ENCODE results near the gene AK2.
"Not testable (repeated sequence)": the region's sequence is repeated elsewhere in the genome, so short reads cannot be mapped to it uniquely, and the experiment has no call there.

The AK2 gene

DNA sequence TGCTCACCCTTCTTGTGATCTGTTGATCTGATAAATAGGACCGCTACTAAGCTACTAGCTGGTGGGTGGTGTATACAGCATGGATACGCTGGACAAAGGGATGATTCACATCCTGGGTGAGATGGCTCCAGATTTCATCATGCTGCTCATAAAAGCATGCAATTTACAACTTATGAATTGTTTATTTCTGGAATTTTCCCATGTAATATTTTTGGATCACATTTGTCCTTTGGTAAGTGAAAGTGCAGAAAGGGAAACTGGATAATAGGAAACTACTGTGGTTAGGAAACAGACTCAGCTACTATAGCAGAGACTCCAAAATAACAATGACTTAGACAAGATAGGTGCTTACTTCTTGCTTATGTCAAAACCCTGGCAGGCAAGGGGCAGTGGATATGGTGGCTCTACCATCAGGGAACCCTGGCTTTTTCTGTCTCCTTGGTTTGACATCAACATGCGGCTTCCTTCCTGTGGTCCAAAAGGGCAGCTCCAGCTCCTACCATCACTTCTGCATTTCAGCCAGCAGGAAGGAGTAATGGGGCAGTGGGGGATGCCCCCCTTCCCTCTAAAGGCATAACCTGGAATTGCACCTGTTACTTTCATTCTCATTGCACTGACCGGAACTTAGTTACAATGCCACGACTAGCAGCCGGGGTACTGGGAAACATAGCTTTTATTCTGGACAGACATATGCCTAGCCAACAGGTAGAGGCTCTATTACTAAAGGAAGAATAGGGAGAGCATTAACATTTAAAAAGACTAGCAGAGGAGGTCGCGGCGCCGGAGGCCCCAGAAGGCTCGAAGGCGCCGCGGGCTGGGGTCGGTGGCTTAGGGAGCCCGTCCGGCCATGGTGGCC is 13.8 kb upstream of the AK2 start:
- DNase-seq (ENCODE audit: low read depth) = peak; percentile 96

GRCh38 chr1:33049371-33049770 is 12.7 kb upstream of the AK2 start:
- no peak for DNase-seq (ENCODE audit: low read depth)

GRCh38 chr1:33048426-33048825 is 11.7 kb upstream of the AK2 start:
- no peak for DNase-seq (ENCODE audit: low read depth)

DNA sequence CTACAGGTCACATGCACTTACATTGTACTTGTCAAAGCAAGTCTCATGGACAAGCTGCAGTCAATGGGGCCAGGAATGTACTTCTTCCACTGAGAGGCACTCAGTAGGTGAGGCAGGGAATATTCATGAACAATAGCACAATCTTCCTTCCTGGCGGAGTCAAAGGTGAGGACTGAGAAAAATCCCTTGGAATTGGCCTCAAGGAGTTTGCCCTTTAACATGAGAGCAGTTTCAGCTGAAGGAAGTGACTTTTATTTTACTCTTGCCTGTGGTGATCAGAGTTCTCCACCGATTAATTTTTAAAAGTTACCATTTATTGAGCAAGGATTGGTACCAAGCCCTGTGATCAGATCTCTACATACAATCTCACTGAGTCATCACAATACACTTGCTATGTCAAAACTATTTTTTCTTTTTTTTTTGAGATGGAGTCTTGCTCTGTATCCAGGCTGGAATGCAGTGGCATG is 11.2 kb upstream of the AK2 start:
- DNase-seq (ENCODE audit: low read depth) = no peak

DNA sequence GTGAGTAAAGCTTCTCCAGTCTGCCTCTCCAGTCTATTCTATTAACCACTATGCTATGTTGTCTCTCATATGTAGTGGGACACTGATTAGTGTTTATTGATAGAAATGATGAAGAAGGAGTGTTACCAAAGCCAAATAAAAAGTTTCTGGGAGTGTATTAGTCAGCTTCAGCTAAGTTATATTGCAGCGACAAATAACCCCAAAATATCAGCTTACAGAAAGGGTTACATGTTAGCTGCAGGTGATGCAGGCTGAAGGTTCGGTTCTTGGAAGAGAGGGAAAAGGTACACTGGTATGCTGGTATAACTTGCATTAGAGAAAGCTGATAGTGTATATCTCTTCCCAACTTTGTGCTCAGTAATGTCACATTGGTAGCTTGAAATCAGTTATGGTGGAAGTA is 10.6 kb upstream of the AK2 start:
- DNase-seq (ENCODE audit: low read depth) = no peak

GRCh38 chr1:33046234-33046633 is 9.6 kb upstream of the AK2 start:
- not testable (repeated sequence) for DNase-seq (ENCODE audit: low read depth)

DNA sequence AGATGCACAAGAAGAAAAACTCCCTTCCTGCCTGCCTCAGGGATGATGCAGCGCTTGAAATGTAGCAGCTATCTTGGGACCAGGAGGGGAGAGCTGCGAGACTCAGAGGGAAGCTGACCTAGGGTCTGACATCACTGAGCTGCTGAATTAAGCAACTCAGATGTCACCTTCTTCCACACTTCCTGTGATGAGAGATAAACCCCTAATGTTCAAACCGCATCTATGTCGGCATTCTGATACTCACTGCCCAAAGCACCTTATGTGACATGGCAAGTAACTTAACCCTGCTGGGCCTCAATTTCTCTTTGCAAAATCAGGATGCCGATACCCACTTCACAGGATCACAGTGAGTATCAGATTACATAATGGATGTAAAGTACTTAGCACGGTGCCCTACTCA is 9.1 kb upstream of the AK2 start:
- no peak for DNase-seq (ENCODE audit: low read depth)

DNA sequence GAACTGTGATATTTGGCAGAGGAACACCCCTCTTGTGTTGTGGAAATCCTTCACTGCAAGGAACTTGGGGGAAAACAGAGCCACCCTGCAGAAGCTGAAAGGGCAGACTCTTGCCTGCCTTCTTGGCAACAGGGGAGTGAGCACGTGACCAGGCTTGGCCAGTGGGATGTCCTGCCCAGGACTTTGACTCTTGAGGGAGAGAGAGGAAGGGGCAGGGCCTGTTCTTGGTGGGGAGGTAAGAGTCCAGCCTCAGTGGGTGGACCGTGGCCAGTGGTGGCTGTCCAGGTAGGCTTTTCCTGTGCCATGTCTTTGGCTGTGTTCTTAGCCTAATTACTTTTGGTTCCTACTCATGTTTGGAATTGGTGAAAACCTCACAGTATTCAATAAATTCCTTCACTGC is 8.6 kb upstream of the AK2 start:
- no peak for DNase-seq (ENCODE audit: low read depth)

GRCh38 chr1:33043267-33044092 is 6.8 kb upstream of the AK2 start:
- no peak for DNase-seq (ENCODE audit: low read depth)

DNA sequence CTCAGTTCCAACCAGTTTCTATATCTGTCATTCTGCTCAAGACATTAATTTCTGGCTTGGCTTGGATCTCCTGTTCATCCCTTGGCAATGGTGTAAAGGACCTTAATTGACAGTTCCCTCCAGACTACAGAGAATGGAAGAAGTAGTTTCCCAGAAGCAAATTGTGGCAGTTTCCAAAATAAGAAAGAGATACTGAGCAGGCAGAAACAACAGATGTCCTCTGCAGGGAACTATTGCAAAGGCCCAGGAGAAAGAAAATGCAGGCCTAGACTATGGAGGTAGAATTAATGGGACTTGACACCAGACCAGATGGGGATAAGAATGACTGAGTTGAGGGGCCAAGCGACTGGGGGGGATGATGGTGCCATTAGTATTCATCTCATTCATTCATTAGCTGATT is 6.1 kb upstream of the AK2 start:
- DNase-seq (ENCODE audit: low read depth) = no peak

- no peak for DNase-seq (ENCODE audit: low read depth)
Observed at GRCh38 chr1:33041026-33041425, 4.3 kb upstream of the AK2 start.

- no peak for DNase-seq (ENCODE audit: low read depth)
Observed at GRCh38 chr1:33039840-33040239, 3.2 kb upstream of the AK2 start.

DNA sequence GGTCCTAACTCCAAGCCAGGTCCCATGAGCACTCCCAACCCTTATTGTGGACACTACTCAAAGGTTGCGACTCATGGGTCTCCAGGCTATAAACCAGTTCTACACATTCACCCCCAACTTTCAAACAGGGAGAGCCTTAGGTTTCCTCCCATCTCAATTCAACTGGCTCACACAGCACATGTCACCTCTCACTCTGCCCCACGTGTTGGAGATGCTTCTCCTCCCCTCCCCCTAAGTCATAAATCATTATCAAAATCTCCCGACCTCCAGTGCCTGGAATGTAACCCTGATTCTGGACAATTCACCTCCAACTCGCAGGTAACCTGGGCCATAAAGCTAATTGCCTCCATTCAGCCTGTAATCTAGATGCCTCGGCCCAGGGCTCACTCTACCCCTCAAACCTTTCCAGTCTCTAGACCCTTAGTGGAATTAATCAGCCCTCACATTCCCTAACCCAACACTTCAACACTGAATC is 595 bp downstream of the AK2 start:
- DNase-seq (ENCODE audit: low read depth) = no peak

DNA sequence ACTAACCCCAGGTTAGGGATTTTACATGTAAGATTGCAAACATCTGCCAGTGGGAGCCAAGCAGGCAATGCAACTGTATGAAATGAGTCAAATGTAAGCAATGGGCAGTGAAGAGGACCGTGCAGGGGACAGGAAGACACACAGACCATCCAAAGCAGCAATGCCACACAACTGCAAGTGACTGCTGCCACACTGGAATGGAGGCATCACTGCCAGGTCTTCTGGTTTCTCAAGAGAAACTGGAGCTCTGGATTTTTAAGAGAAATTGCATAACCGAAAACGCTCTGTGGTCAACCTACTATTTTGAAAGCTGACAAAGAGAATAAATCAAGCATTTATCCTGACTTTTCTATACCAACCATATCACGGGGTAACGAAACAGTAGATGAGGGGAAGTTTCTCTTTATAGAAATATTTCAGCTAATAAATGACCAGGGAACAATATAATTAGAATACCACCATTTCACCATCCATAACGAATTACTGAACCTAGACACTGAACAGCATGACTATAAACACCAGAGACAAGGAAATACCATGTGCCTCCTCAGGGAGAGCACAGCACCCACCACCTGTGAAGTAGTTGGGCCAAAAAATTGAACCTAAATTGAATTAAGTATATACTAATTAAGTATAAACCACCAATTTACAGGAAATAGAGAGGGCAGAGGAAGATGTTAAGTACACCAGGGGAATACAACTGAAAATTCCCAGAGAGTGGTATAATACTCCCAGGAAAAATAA is 4.4 kb downstream of the AK2 start:
- DNase-seq (ENCODE audit: low read depth) = no peak

DNA sequence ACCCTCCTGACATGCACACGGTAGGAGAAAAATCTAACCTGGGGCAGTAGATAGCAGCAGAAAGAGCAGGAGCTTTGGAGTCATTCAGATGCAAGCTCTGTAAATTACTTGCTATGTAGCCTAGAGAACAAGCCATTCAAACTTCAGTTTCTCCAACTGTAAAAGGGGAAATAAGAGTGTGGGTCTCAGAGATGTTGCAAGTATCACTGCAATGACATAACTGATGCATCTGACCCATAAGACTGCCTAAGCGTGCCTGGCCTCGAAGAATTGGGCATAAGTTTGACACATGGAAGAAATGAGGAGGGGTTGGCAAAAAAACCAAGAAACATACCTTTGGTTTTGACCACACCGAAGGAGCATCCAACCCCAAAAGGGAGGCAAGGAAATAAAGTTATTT is 5.2 kb downstream of the AK2 start:
- DNase-seq (ENCODE audit: low read depth) = no peak

- DNase-seq (ENCODE audit: low read depth) = peak; percentile 56
Observed at GRCh38 chr1:33030575-33030974, 6.1 kb downstream of the AK2 start.

DNA sequence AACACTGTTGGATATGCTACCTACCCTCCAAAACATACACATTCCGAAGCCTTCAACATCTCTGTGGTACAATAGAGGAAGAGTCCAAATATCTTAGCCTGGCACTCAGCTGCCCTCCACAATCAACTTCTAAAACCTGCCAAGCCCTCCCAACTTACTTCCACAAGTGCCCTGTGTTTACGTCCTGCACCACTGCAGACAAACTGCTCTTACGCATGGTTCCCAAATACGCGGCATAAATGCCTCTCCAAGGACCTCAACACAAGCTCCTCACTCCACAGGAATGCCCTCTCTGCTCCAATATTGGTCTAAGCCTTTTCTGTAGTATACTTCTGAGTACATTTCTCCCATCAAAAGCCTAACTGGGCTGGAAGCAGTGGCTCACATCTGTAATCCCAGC is 6.8 kb downstream of the AK2 start:
- no peak for DNase-seq (ENCODE audit: low read depth)

- no peak for DNase-seq (ENCODE audit: low read depth)
Observed at GRCh38 chr1:33029209-33029608, 7.5 kb downstream of the AK2 start.

- DNase-seq (ENCODE audit: low read depth) = no peak
Observed at GRCh38 chr1:33025761-33026160, 10.9 kb downstream of the AK2 start.

- DNase-seq (ENCODE audit: low read depth) = no peak
Observed at GRCh38 chr1:33025180-33025569, 11.5 kb downstream of the AK2 start.

DNA sequence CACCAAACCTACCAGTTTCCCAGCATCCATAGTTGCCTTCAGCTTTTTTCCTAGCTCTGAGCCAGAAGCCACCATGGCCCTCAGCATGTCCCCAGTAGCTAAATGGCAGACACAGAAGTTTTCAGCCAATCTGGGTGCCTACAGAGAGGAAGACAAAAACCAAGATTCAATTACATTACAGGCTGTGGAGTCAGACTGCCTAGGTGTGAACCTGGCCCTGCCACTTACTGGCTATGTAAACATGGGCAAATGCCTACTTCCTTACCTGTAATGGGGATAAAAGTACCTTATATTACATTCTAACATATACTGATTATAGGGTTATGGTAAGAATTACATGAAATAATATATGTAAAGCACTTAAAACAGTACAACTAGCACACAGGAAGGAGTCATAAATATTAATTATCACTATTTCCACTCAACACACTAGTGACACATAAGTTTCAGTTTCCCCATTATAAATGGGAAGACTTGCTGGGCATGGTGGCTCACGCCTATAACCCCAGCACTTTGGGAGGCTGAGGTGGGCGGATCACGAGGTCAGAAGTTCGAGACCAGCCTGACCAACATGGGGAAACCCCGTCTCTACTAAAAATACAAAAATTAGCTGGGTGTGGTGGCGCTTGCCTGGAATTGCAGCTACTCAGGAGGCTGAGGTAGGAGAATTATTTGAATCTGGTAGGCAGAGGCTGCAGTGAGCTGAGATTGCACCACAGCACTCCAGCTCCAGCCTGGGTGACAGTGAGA is 12.1 kb downstream of the AK2 start:
- DNase-seq (ENCODE audit: low read depth) = not testable (repeated sequence)

Measured in fibroblast of the conjunctiva (primary cell).